DND-41 (cell line): ENCODE data around the gene SHROOM3.

Source experiments
- ATAC-seq: fragments of 200-7000 bp; cut with Tn5 transposase; 3 replicates; pipeline ENCODE4 v1.9.1; 2021; ENCODE audit warnings: low read depth; ENCODE audit not compliant: insufficient read depth
- DNase-seq: peaks from one replicate; pipeline ENCODE4 v3.0.0-alpha.2; 2020
- H2AFZ ChIP-seq: 2 replicates; pipeline ENCODE4 v1.6.0; 2012; ENCODE audit warnings: low read depth, low read length
- H3K27ac ChIP-seq: 2 replicates; pipeline ENCODE4 v1.5.1; 2012; ENCODE audit warnings: low read length, inconsistent platforms
- H3K27me3 ChIP-seq: fragments of 200-600 bp; sonication (generic); 2 replicates; pipeline ENCODE4 v1.6.0; 2012; ENCODE audit warnings: low read length, mild to moderate bottlenecking, inconsistent platforms; ENCODE audit not compliant: insufficient read depth, poor library complexity
- H3K36me3 ChIP-seq: 2 replicates; pipeline ENCODE4 v1.5.1; 2012; ENCODE audit warnings: low read length, inconsistent platforms; ENCODE audit not compliant: insufficient read depth
- H3K4me1 ChIP-seq: 2 replicates; pipeline ENCODE4 v1.5.1; 2012; ENCODE audit warnings: mild to moderate bottlenecking, low read length; ENCODE audit not compliant: insufficient read depth
- H3K4me2 ChIP-seq: 2 replicates; pipeline ENCODE4 v1.6.0; 2012; ENCODE audit warnings: mild to moderate bottlenecking, moderate library complexity, low read length, inconsistent platforms; ENCODE audit not compliant: insufficient read depth
- H3K4me3 ChIP-seq, 2 experiments: fragments of 200-600 bp in 1 of 2; shearing (Covaris generic) in 1 of 2; 2 replicates each; pipeline ENCODE4 v1.5.1; 2012 to 2016; ENCODE audit warnings: inconsistent platforms in 2 of 2, low read length in 2 of 2, mild to moderate bottlenecking in 2 of 2, low read depth in 1 of 2, moderate library complexity in 1 of 2
- H3K79me2 ChIP-seq: 2 replicates; pipeline ENCODE4 v1.6.0; 2012; ENCODE audit warnings: low read length, inconsistent platforms; ENCODE audit not compliant: insufficient read depth
- H3K9ac ChIP-seq: 2 replicates; pipeline ENCODE4 v1.6.0; 2012; ENCODE audit warnings: low read depth, mild to moderate bottlenecking, inconsistent platforms, low read length, moderate library complexity
- H3K9me3 ChIP-seq: 2 replicates; pipeline ENCODE4 v1.5.1; 2012; ENCODE audit warnings: low read length, moderate library complexity, mild to moderate bottlenecking, inconsistent platforms; ENCODE audit not compliant: insufficient read depth, severe bottlenecking
- H4K20me1 ChIP-seq: 2 replicates; pipeline ENCODE4 v1.6.0; 2012; ENCODE audit warnings: low read length; ENCODE audit not compliant: insufficient read depth
- CTCF ChIP-seq: IDR thresholded peaks from 2 replicates; pipeline ENCODE4 v1.5.1; 2012; ENCODE audit warnings: borderline replicate concordance, low read length, moderate library complexity, mild to moderate bottlenecking; ENCODE audit not compliant: poor library complexity, severe bottlenecking; ENCODE audit errors: extremely low read depth
- EZH2 ChIP-seq: IDR thresholded peaks from 3 replicates; pipeline ENCODE4 v1.6.1; 2012; ENCODE audit warnings: borderline replicate concordance, low read depth, mild to moderate bottlenecking, moderate library complexity, low read length, inconsistent platforms; ENCODE audit not compliant: severe bottlenecking

Gene SHROOM3

GRCh38 chr4:76430519-76431388, 4.3 kb upstream of the SHROOM3 start:
- no peak overlapping the region for H3K4me2 ChIP-seq
- H3K36me3 ChIP-seq, result no peaks in the 10 kb centered on the region
- H3K27me3 ChIP-seq, result peaks cover under 1% of the 10 kb centered on the region
- ATAC-seq (no peak), DNase-seq (peak; percentile 5)
- no peak overlapping the region for H3K9ac ChIP-seq
- H2AFZ ChIP-seq, result no peak overlapping the region
- H3K9me3 ChIP-seq, result no peaks in the 10 kb centered on the region
- no peak overlapping the region for H3K4me3 ChIP-seq
- no peak overlapping the region for H3K27ac ChIP-seq
- H4K20me1 ChIP-seq, result no peaks in the 10 kb centered on the region
- TF ChIP-seq EZH2 (no peak), CTCF (peak; percentile 64)
- no peaks in the 10 kb centered on the region for H3K79me2 ChIP-seq
- no peaks in the 10 kb centered on the region for H3K4me1 ChIP-seq

- ATAC-seq (no peak), DNase-seq (no peak)
- Histone ChIP-seq H3K9ac (no peak overlapping the region), H3K79me2 (no peaks in the 10 kb centered on the region), H4K20me1 (no peaks in the 10 kb centered on the region), H3K36me3 (no peaks in the 10 kb centered on the region), H3K4me1 (no peaks in the 10 kb centered on the region), H3K9me3 (no peaks in the 10 kb centered on the region), H3K4me2 (no peak overlapping the region), H3K4me3 (no peak overlapping the region), H3K27me3 (peaks cover 3% of the 10 kb centered on the region), H3K27ac (no peak overlapping the region), H2AFZ (no peak overlapping the region)
- no peak for TF ChIP-seq CTCF
- no peak for TF ChIP-seq EZH2
Observed at GRCh38 chr4:76435528-76436319, 695 bp downstream of the SHROOM3 start.

GRCh38 chr4:76439491-76439890, 4.5 kb downstream of the SHROOM3 start:
- DNase-seq (no peak), ATAC-seq (no peak)
- Histone ChIP-seq H3K79me2 (no peaks in the 10 kb centered on the region), H3K4me2 (no peak overlapping the region), H3K27me3 (peaks cover 3% of the 10 kb centered on the region), H3K4me3 (no peak overlapping the region), H3K27ac (no peak overlapping the region), H3K36me3 (no peaks in the 10 kb centered on the region), H3K4me1 (no peaks in the 10 kb centered on the region), H4K20me1 (no peaks in the 10 kb centered on the region), H3K9ac (no peak overlapping the region), H3K9me3 (no peaks in the 10 kb centered on the region), H2AFZ (no peak overlapping the region)
- TF ChIP-seq EZH2 (no peak), CTCF (no peak)
